ENCODE results near the gene VWF.
"Not testable (repeated sequence)": the region's sequence is repeated elsewhere in the genome, so short reads cannot be mapped to it uniquely, and the experiment has no call there.

Gene VWF

DNA sequence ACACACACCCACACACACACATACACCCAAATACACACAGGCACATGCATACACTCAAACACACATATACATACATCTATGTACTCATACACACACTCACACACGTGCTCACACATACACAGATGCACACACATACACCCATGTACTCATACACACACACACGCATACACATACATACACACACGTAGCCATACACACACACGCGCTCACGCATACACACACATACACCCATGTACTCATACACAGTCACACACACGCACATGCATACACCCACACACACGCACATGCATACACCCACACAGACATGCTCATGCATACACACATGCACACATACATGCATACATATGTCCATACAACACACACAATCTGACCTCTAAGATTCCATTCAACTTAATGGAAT is 91.7 kb downstream of the VWF start:
- no peak for DNase-seq (ENCODE audit: low read depth)

DNA sequence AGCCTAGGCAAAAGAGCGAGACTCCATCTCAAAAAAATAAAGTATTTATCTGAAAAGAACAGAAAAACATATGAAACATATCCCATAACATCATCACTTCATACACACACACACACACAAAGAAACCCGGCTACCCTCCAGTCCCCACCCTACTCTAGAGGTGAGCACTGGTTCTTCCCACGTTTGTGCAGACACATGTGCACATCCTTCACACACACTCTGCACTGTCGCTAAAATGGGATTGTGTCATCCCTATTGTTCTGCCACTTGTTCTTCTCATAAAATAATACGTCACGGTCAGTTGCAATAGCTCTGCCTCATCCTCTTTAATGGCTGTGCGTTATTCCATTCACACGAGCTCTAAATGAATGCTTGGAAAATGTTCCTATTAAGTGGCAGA is 93.5 kb downstream of the VWF start:
- DNase-seq (ENCODE audit: low read depth) = no peak

DNA sequence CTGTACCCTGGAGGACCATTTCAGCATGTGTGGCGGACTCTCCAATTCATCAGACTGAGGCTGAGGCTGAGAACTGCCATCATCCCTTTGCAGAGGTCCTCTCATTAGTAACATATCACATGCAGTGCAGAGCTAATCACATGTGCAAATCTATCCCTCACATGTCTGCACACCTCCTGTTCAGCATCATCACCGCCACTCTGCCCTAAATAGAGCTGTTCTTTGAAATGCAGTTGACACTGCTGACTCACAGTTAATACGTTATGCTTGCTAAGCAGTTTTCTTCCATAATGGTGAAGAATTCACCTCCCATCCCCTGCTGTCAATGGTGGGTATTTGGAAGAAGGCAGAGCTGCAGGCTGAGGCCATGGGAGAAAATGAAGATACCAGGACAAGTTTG is 94.4 kb downstream of the VWF start:
- no peak for DNase-seq (ENCODE audit: low read depth)

DNA sequence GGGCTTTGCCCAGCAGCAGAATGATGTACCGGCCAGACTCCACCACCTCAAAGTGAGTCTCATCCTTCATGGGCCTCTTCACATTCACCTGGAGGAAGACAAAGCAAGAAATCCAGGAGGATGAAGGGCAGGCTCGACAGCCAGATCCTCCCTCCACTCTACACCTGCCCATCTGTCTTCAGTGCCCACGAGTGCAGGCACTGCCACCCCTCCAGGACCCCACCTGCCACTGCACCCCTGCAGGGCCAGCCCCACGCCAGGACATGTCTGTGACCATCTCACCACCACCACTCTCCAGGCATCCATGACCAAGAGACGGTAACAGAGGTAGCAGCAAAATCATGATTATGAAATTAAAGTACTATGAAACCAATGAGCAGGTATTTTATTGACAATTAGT is 95.1 kb downstream of the VWF start:
- no peak for DNase-seq (ENCODE audit: low read depth)

DNA sequence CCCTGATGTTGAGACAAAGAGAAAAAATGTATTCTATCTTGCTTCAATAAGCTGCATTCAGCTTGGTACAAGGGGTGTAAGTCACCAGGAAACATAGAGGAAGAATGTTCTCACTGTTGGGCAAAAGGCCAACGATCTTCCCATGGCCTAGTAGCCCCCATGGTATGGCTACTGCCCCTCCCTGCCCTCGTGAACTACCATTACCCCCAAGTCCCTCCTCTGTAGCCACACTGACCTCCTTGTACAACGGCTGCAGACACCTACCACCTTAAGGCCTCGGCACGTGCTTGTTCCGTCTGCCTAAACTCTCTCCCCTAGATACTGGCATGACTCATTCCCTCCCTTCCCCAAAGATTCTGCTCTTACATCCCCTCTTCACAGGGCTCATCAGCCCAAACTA is 97.5 kb downstream of the VWF start:
- no peak for DNase-seq (ENCODE audit: low read depth)

DNA sequence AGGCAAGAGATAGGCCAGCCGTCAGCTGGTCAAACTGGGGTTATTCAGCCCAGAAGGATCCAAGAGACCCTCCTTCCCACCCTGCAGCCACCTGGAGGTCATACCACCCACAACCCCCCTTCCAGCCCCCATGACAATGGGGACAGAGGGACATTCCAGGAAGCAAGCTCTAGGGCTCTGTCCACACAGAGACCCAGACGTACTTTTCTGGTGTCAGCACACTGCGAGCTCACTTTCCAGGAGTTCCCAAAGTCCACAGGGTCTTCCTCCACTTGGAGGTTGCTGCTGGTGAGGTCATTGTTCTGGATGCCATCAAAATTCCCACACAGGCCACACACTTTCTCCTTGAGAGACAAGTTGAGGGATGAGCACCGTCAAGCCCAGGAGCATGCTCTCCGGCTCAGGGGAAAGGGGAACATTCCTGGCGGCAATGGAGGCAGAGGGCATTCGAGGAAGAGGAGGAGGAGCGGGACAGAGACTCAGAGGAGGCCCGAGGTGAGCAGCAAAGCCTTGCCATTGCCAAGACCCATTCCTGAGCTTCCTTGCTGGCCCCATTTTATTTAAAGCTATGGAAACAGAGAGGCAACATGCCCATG is 98.7 kb downstream of the VWF start:
- not testable (repeated sequence) for DNase-seq (ENCODE audit: low read depth)

DNA sequence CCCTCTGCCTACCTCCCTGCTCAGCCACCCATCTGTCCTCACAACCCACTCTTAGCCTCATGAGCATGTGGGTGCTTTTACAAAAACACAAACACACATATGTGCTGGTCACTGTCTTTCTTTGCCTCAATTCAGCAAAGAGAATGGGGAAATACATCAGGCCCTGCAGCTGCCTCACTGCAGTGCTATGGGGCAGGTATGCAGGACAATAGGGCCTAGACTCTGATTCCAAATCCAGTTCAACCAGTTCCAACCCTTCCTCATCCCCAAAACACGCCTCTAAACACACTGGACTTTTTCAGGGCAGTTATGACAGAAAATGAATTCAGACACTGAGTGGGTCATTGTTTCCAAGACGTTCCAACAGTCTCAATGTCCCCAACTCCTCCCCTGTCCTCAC is 100.4 kb downstream of the VWF start:
- not testable (repeated sequence) for DNase-seq (ENCODE audit: low read depth)

DNA sequence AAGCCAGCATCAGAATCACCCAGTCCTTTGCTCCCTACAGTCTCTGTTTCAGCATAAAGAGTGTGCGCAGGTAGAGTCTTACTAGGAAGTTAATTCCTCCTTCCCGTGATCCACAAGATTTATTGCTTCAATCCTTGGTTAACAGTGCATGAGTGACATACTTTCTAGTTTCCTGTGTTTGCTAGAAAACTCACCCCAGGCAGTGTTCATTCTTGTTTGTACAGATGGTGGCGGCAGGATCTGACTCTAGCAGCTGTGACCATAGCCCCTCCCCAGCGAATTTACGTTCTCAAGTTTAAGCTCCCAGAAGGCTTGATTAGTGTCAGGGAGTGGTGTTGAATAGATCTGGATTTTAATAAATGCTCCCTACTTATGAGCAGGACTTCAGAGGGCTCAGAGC is 103.5 kb downstream of the VWF start:
- no peak for DNase-seq (ENCODE audit: low read depth)

DNA sequence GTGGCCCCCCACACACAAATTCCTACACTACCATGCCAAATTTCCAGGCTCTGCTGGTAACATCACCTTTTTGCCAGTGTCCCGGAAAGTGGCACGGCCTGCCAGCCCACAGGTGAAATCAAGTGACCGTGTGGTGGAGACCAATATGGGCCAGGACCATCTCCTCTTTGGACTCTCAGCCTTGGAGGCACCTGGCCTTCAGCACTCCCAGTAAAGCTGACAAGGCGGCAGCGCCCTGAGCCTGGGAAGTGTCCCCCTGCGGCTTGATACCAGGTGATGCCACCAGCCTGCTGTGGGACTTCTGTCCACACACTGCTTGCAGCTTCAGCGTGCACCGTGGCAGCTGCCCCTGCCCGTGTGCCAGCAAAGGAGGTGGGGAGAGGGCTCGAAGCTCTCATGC is 104.0 kb downstream of the VWF start:
- DNase-seq (ENCODE audit: low read depth) = not testable (repeated sequence)

DNA sequence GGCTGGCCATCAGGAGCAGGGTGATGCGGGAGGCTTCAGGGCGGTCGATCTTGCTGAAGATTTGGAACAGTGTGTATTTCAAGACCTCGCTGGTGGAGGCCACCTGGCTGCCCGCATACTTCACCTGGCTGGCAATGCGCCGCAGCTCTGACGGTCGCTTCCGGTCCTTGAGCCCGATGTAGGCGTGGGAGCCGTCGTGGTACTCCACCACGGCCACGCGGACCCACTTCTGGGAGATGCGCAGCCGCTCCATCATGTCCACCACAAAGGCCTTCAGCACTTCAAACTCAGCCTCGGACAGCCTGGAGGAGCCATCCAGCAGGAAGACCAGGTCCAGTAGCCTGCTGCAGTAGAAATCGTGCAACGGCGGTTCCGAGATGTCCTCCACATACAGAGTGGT is 105.2 kb downstream of the VWF start:
- not testable (repeated sequence) for DNase-seq (ENCODE audit: low read depth)

DNA sequence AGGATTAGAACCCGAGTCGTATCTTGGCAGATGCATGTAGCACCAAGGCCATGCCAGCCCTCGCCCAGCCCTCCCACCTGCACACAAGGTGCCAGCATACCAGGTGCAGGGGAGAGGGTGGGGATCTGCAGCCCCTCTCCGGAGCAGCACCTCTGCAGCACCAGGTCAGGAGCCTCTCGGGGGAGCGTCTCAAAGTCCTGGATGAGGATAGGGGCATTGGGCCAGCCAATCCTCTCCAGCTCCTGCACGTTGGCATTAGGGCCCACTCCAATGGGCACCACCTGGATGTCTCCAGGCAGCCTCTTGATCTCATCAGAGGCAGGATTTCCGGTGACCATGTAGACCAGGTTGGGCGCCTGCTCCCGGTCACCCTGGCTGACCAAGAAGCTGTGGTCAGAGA is 106.2 kb downstream of the VWF start:
- no peak for DNase-seq (ENCODE audit: low read depth)

DNA sequence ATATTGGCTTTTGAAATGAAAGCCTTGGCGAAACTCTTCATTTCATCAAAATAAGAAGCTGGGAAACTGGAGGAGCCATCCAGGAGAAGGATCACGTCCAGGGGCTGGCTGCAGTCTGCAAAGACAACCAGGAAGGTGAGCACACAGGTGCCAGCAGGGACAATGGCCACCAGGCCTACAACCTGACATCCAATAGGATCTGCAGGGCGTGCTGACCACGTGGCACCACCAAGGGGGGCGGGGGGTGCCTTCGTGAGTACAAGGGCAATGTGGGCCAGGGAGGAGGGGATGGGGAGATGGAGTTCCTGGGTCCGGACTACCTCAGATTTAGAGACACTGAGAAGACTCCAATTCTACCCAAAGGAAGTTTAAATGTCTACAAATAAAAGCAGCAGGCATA is 107.7 kb downstream of the VWF start:
- DNase-seq (ENCODE audit: low read depth) = no peak

DNA sequence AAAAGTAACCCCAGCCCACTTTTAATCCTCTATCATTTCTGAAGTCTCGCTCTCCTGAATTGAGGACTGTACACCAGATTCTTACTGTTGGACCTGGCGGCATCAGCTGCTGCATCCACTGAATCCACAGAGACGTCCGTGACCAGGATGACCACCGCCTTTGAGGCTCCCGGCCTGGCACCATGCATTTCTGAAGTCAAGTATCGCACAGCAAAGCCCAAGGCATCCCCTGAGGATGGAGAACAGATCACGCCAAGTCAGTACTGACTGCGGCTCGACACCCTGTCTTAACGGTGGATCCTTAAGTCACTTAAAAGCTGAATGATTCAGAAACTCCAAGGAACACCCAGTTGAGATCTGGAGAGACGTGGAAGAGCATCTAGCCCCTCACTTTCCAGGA is 108.5 kb downstream of the VWF start:
- DNase-seq (ENCODE audit: low read depth) = not testable (repeated sequence)

DNA sequence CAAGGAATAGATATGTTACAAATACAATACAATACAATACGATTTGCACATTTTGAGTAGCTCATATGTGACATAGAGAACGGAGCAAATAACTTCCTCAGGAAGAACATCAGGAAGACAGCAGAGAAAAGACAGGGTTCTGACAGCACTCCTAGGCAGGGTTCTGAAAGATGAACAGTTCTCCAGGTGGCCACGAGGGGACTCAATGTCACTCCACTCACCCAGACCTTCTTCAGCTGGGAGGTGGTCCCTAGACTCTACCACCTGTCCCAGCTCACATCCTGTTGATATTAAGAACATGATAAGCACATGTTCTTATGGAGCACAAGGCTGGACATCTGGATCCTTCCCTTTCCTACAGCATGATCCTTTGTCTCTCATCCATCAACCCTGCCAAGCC is 109.2 kb downstream of the VWF start:
- not testable (repeated sequence) for DNase-seq (ENCODE audit: low read depth)

DNA sequence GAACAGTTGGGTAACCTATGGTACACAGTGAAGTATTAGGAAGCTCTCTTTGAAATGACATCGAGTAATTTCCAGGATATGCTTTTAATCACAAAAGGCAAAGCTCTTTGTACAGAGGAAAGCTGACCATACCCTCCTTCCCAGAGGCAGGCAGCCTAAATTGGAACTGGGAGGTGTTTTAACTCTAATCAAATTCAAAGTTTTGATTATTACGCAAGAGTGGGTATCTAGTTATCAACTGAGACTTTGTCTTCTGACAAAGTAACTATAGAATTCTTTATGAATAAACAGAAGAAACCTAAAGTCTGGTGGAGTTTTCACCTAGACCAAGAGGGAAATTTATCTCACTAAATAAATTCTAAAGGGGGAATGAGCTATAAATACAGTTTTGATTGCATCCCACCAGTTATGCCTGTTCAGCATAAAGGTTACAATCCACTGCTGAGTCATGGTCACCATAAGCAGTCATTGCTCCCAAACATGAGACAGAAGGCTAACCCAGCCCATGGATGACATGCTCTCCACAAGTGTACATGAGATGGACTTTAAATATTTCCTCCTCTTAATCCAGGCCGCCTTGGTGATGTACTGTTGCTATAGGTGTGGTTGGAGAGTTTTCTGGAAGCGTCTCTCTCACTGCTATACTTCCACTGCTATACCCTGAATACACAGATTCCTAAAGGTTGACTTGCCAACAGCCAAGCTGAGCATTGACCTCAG is 113.7 kb downstream of the VWF start:
- DNase-seq (ENCODE audit: low read depth) = not testable (repeated sequence)

DNA sequence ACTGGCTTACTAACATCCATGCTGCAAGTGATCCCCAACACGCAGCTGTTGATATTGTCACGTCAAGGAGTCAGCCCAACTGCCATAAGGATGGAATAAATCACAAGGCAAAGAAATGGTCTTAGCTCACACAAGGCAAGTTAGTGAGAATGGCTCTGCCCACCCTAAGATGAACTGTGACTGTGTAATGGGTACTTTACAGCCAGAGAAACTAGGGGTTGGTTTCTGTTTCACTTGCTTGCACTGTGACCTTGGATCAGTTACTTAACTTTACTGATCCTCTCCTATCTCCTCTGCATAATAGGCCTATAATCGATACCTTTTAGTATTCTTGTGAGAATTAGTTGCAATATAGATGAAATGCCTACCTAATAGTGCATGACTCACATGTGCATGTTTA is 127.2 kb downstream of the VWF start:
- no peak for DNase-seq (ENCODE audit: low read depth)

DNA sequence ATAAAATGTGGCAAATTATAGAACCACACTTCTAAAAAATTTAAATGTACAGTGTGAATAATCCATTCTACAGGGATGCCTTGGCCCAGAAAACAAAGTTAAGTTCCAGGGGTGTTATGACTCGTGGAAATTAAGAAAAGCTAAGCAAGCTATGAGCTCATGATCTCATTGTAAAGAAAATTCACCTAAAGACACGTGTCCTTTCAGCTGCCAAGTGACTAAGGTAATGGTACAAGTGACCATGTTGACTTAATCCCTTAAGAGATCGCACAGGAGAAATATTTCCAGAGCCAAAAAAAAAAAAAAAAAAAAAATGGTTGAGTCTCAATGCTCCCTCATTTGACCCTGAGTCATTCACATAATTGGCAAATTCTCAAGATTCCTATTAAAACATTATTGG is 128.0 kb downstream of the VWF start:
- no peak for DNase-seq (ENCODE audit: low read depth)

DNA sequence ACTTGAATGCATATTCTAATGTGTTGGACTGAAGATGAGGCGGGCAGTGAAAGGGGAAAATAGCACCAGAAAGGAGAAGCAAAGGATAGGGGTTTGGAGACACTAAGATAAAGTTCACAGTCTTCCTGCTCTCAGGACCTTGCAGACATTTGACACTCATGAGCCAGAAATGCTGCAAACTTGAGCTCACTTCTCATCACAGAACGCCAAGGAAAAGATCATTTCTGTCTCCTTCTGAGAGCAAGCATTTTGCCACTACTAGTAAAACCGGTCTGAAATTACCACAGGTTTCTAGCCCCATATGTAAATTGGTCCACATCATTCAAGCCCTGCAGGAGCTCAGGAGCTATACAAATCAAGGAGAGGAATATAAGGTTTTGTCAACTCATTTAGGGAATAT is 134.8 kb downstream of the VWF start:
- no peak for DNase-seq (ENCODE audit: low read depth)

DNA sequence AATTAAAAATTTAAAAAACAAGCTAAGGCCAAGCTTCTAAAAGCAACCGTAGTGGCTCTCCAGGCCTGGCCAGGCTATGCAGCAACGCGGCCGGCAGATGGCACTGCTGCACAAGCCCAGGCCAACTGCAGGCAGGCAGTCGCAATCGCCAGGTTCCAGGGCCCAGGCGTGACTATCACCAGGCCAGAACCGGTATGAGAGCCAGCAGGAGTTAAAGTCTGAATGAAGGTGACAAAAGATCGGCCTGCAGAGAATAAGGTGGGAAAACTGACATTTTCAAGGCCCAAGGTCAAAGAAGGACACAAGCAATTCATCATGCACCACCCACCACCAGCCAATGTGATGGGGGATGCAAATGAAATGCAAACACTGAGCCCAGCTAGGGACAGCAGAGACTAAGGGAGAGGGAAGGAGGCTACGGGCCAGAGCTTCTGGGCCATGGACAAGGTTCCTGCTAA is 135.8 kb downstream of the VWF start:
- DNase-seq (ENCODE audit: low read depth) = peak; percentile 47

DNA sequence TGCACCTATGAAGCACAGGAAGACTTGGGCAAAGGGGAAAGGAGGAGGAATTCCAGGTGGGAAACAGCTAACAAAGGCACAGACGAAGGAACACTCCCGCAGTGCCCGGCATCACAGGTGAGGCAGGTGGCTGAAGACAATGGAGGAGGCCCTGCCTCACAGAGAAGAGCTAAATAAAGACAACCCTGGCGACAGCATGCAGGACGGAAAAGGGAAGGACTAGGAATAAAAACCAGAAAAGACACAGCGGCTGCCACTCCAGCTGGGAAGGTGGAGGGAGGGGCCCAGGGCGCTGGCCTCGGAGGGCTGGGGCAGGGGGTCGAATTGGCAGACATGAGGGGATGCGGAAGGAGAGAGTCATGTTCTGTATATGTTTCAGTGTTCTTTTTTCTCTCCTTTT is 136.4 kb downstream of the VWF start:
- no peak for DNase-seq (ENCODE audit: low read depth)

DNA sequence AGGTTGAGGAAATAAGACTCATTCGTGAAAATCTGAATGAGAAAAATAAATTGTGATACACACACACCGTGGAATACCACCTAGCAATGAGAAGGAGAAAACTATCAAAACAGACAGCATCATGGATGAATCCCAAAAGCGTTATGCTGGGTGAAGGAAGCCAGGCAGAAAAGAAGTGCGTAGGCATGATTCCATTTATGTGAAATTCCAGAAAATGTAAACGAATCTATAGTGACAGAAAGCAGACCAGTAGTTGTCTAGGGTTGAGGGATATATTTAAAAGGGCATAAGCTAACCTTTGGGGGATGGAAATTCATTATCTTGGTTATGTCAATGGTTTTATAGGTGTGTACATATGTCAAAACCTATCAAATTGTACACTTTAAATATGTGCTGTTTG is 136.9 kb downstream of the VWF start:
- DNase-seq (ENCODE audit: low read depth) = no peak

DNA sequence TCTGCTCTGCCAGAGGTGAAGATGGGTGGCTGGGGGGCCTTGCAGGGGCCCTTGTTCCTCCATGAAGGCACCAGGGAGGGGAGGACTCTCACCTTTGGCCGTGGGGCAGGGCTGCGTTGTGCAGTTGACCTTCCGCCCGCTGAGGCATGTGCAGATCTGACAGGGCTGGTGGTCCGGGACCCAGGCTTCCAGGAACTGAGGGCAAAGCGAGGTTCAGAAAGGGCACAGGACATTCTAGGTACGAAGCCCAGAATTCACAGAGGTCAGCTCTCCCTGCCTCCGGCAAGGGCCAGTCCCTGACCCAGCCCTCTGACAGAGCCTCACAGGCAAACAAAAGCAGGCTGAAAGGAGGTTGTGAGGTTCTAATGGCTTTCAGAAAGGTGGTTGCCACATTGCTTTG is 139.0 kb downstream of the VWF start:
- DNase-seq (ENCODE audit: low read depth) = no peak

DNA sequence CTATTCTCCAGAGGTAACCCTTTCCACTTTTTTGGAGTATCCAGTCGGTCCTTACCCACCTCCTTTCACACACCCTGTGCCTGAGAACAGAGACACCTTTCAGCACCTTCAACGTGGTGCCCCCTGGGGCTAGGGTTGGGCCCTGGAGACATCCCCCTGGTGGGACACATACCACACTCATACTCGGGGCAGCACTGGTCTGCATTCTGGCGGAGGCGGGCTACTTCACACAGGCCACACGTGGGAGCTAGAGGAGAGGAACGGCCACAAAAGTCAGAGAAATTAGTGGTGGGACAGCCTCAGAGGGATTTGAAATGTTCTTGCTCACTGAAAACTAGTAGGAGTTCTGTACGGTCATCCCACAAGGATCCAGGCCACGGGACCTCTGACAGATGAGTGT is 139.6 kb downstream of the VWF start:
- DNase-seq (ENCODE audit: low read depth) = no peak

DNA sequence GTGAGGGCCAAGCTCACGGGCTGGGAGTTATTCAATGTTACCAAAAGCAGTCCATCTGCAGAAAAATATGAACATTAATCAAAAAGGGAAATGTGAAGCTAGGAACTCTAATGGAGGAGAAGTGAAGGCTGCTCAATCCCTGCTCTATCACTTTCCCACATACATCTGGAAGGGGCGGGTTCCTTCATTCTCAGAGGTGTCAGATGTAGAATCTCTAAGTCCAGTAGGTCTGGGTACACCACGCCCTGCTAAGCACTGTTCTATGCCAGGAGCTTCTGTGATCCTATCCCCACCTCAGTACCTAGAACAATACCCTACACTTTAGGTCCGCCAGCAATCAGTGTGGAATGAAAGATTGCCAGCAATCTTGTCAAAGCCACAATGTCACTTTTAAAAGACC is 142.4 kb downstream of the VWF start:
- no peak for DNase-seq (ENCODE audit: low read depth)

All from stimulated activated CD8-positive, alpha-beta memory T cell treated with anti-CD3 and anti-CD28 coated beads, Interleukin-12 subunit alpha, Interleukin-12 subunit beta, amount 100 ng/mL, for 1 hour (primary cell).